ENCODE data around the gene LIPA.
"Not testable (repeated sequence)": the region's sequence is repeated elsewhere in the genome, so short reads cannot be mapped to it uniquely, and the experiment has no call there.

LIPA gene

GRCh38 chr10:89257581-89257980 lies 6.0 kb upstream of the LIPA start:
- no peak for DNase-seq (ENCODE audit: extremely low read depth, low read depth)
- no peak for TF ChIP-seq CTCF (IDR thresholded peaks at IDR 0.05; ENCODE audit: low read depth, low read length)

- TF ChIP-seq CTCF (IDR thresholded peaks at IDR 0.05; ENCODE audit: low read depth, low read length), result no peak
- no peak for DNase-seq (ENCODE audit: extremely low read depth, low read depth)
Observed at GRCh38 chr10:89256962-89257361, 5.4 kb upstream of the LIPA start.

GRCh38 chr10:89256340-89256739 lies 4.8 kb upstream of the LIPA start:
- TF ChIP-seq CTCF (IDR thresholded peaks at IDR 0.05; ENCODE audit: low read depth, low read length), result no peak
- no peak for DNase-seq (ENCODE audit: extremely low read depth, low read depth)

- no peak for DNase-seq (ENCODE audit: extremely low read depth, low read depth)
- TF ChIP-seq CTCF (IDR thresholded peaks at IDR 0.05; ENCODE audit: low read depth, low read length), result no peak
Observed at GRCh38 chr10:89255793-89256192, 4.2 kb upstream of the LIPA start.

GRCh38 chr10:89255091-89255579 lies 3.6 kb upstream of the LIPA start:
- not testable (repeated sequence) for DNase-seq (ENCODE audit: extremely low read depth, low read depth)

GRCh38 chr10:89252225-89252585 lies 630 bp upstream of the LIPA start:
- TF ChIP-seq CTCF (IDR thresholded peaks at IDR 0.05; ENCODE audit: low read depth, low read length), result no peak
- DNase-seq (ENCODE audit: extremely low read depth, low read depth), result no peak

GRCh38 chr10:89250865-89251408 lies 638 bp downstream of the LIPA start:
- DNase-seq (ENCODE audit: extremely low read depth, low read depth), result no peak
- no peak for TF ChIP-seq CTCF (IDR thresholded peaks at IDR 0.05; ENCODE audit: low read depth, low read length)

GRCh38 chr10:89248990-89249389 lies 2.6 kb downstream of the LIPA start:
- no peak for TF ChIP-seq CTCF (IDR thresholded peaks at IDR 0.05; ENCODE audit: low read depth, low read length)
- DNase-seq (ENCODE audit: extremely low read depth, low read depth), result no peak

GRCh38 chr10:89247623-89248022 lies 4.0 kb downstream of the LIPA start:
- not testable (repeated sequence) for DNase-seq (ENCODE audit: extremely low read depth, low read depth)

Data from AG09319 (cell line).